ENCODE data around the gene B4GALT2. TPM values are rescaled to one million over a fixed set of nuclear protein-coding genes. Genes with fewer than 3 reads are reported as not detected.

The B4GALT2 gene
- total RNA-seq, 6 donors from 2014 or later: 11.5 to 33.0 (median 18.1) TPM

DNA sequence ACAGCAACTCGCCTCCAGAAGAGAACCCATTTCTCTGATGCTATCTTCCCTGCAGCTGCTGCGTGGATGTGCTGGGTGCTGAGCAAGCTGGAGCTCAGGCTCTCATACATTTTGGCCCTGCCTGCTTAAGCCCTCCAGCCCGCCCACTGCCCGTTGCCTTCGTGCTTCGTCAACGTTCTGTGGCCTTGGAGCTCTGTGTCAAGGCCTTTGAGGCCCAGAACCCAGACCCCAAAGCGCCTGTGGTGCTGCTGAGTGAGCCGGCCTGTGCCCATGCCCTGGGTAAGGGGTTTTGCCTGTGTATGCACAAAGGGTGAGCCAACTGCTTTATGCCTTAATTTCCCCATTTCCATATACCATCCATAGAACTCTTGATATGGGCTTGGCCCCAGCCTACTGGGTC is 8.1 kb upstream of the B4GALT2 start:
- no peak overlapping the region for H3K27ac ChIP-seq
- peak overlapping the region in 2 of 4 donors; percentile 71 to 93 for H3K4me3 ChIP-seq
- peaks cover 0 to 25% (median 13%) of the 10 kb centered on the region in 4 donors for H3K36me3 ChIP-seq
- TF ChIP-seq POLR2AphosphoS5 (IDR thresholded peaks at IDR 0.05) (no peak), EP300 (IDR thresholded peaks at IDR 0.05) (no peak), POLR2A (IDR thresholded peaks at IDR 0.05) (no peak)
- TF ChIP-seq, protein P1, sequence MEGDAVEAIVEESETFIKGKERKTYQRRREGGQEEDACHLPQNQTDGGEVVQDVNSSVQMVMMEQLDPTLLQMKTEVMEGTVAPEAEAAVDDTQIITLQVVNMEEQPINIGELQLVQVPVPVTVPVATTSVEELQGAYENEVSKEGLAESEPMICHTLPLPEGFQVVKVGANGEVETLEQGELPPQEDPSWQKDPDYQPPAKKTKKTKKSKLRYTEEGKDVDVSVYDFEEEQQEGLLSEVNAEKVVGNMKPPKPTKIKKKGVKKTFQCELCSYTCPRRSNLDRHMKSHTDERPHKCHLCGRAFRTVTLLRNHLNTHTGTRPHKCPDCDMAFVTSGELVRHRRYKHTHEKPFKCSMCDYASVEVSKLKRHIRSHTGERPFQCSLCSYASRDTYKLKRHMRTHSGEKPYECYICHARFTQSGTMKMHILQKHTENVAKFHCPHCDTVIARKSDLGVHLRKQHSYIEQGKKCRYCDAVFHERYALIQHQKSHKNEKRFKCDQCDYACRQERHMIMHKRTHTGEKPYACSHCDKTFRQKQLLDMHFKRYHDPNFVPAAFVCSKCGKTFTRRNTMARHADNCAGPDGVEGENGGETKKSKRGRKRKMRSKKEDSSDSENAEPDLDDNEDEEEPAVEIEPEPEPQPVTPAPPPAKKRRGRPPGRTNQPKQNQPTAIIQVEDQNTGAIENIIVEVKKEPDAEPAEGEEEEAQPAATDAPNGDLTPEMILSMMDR (IDR thresholded peaks at IDR 0.05): no peak
- DNase-seq (no peak), ATAC-seq (ENCODE audit: low FRiP score in 2 of 2) (no peak)
- 92 to 94% methylated on average over 7 to 9 of the region's 9 CpGs for WGBS, 2 donors
- no peaks in the 10 kb centered on the region for H3K9me3 ChIP-seq
- H3K27me3 ChIP-seq: no peaks in the 10 kb centered on the region
- peaks cover 20 to 37% (median 22%) of the 10 kb centered on the region in 4 donors for H3K4me1 ChIP-seq

DNA sequence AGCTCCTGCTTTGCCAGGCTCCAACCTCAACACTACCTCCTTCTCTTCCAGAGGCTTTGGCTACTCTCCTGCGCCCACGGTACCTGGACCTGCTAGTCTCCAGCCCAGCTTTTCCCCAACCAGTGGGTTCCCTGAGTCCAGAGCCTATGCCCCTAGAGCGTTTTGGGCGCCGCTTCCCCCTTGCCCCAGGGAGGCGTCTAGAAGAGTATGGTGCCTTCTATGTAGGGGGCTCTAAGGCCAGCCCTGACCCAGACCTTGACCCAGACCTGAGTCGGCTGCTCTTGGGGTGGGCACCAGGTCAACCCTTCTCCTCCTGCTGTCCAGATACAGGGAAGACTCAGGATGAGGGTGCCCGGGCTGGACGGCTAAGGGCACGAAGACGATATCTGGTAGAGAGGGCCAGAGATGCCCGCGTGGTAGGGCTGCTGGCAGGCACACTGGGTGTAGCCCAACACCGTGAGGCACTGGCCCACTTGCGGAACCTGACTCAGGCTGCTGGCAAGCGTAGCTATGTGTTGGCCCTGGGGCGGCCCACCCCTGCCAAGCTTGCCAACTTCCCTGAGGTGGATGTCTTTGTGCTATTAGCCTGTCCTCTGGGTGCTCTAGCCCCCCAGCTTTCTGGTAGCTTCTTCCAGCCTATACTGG is 7.6 kb upstream of the B4GALT2 start:
- Histone ChIP-seq H3K27me3 (no peaks in the 10 kb centered on the region), H3K9me3 (no peaks in the 10 kb centered on the region), H3K4me1 (peaks cover 26 to 43% (median 28%) of the 10 kb centered on the region in 4 donors), H3K4me3 (no peak overlapping the region), H3K36me3 (peaks cover under 1 to 26% (median 15%) of the 10 kb centered on the region in 4 donors), H3K27ac (no peak overlapping the region)
- ATAC-seq (ENCODE audit: low FRiP score in 2 of 2): no peak
- TF ChIP-seq, protein P1 (IDR thresholded peaks at IDR 0.05): no peak
- no peak for TF ChIP-seq POLR2AphosphoS5 (IDR thresholded peaks at IDR 0.05)
- TF ChIP-seq POLR2A (IDR thresholded peaks at IDR 0.05): no peak
- TF ChIP-seq EP300 (IDR thresholded peaks at IDR 0.05): no peak
- WGBS, 2 donors: 98% methylated on average over 14 to 17 of the region's 17 CpGs
- no peak for DNase-seq

DNA sequence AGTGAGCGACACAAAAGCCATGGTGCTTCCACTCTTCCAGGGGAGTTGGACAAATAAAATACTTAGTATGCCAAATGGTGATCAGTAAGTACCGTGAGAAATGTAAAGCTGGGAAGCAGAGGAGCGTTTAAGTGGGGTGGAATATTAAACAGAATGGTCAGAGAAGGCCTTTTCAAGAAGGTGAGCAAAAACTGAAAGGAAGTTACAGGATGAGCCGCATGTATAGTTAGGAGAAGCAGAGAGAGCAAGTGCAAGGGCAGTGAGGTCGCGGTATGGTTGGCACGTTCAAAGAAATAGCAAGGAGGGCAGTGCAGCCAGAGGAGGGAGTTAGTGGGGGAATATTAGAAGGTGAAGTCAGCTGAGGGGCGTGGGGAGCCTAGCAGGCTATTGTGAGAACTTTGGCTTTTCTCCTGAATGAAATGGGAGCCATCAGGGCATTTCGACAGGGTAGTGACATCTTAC is 5.0 kb upstream of the B4GALT2 start:
- peaks cover 4 to 36% (median 22%) of the 10 kb centered on the region in 4 donors for H3K36me3 ChIP-seq
- H3K9me3 ChIP-seq: no peaks in the 10 kb centered on the region
- DNase-seq: no peak
- WGBS, 2 donors: 39 to 44% methylated on average over 9 of the region's 9 CpGs
- TF ChIP-seq EP300 (IDR thresholded peaks at IDR 0.05) (no peak), POLR2A (IDR thresholded peaks at IDR 0.05) (no peak), POLR2AphosphoS5 (IDR thresholded peaks at IDR 0.05) (no peak)
- no peak for ATAC-seq (ENCODE audit: low FRiP score in 2 of 2)
- no peaks in the 10 kb centered on the region for H3K27me3 ChIP-seq
- H3K4me3 ChIP-seq: peak overlapping the region; percentile 61 to 99 (median 80)
- peak overlapping the region; percentile 93 to 99 (median 94) for H3K27ac ChIP-seq
- peaks cover 40 to 67% (median 47%) of the 10 kb centered on the region in 4 donors for H3K4me1 ChIP-seq

DNA sequence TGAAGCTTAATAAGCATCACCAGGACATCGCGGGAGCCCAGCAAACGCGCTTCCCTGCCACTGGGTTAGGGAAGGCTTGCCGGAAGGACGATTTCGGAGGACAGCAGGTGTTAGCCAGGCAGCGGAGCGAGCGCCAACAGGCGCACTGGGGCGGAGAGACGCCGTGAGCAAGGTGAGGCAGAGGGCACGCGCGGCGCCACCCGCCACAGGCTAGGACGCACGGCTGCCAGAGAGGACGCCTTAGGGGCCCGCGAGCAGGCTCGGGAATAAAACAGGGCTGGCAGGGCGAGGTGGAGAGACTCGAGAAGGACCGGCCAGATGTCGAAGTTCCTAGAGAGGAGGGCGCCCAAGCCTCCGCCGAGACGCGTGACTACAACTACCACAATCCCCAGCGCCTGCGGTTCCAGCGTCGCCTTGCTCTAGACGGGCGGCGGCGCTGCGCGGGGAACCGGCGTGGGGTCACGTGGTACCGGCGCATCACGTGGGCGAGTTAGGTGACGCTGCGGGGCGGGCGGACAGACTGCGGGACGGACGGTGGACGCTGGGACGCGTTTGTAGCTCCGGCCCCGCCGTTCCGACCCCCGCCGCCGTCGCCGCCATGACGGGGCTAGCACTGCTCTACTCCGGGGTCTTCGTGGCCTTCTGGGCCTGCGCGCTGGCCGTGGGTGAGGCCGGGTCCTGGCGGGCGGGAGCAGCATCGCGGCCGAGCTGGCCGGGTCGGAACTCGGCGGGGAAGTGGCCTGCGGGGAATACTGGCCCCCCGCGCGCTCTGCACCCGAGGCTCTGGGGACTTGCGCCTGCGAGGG is 4.4 kb upstream of the B4GALT2 start, which contains the start of gene ATP6V0B:
Gene ATP6V0B, plus strand, starts transcription at position 518 of the 806 bp plus-strand sequence. Its CDS starts 81 bp downstream, at position 599.
- WGBS, 2 donors: 0% methylated on average over 47 to 69 of the region's 93 CpGs
- H3K9me3 ChIP-seq: no peaks in the 10 kb centered on the region

More for the DNA sequence above, 4.4 kb upstream of the B4GALT2 start, which contains the start of gene ATP6V0B:
- TF ChIP-seq EP300 (IDR thresholded peaks at IDR 0.05): no peak
- TF ChIP-seq, protein P1 (IDR thresholded peaks at IDR 0.05): peak; percentile 2 to 82 (median 62)
- peak in 3 of 4 donors; percentile 90 to 99 (median 92) for TF ChIP-seq POLR2A (IDR thresholded peaks at IDR 0.05)
- TF ChIP-seq POLR2AphosphoS5 (IDR thresholded peaks at IDR 0.05): peak; percentile 95 to 97
- ATAC-seq (ENCODE audit: low FRiP score in 2 of 2) (peak; percentile 91 to 93), DNase-seq (peak; percentile 98 to 99)
- Histone ChIP-seq H3K36me3 (peaks cover 4 to 36% (median 22%) of the 10 kb centered on the region in 4 donors), H3K4me3 (peak within 1 kb of the TSS; percentile 67 to 99 (median 88)), H3K27ac (peak within 1 kb of the TSS; percentile 93 to 99 (median 94)), H3K4me1 (peaks cover 40 to 64% (median 49%) of the 10 kb centered on the region in 4 donors), H3K27me3 (no peaks in the 10 kb centered on the region)

Data from upper lobe of left lung (tissue), 6 donors.